Peyer's patch (tissue), 4 donors: ENCODE data around the gene DDB1. TPM values are rescaled to one million over a fixed set of nuclear protein-coding genes. Genes with fewer than 3 reads are reported as not detected.

Experiments used
- DNase-seq, 3 donors: peaks; one replicate each; pipeline ENCODE4 v3.0.0-alpha.2; 2017 to 2019
- H3K27ac ChIP-seq, 4 donors: fragments of 200-600 bp; sonication (generic); one replicate each; pipeline ENCODE4 v1.5.1; 2016 to 2019
- H3K27me3 ChIP-seq, 2 donors: fragments of 200-600 bp; sonication (generic); one replicate each; pipeline ENCODE4 v1.5.1; 2019
- H3K36me3 ChIP-seq, 3 donors: fragments of 200-600 bp; sonication (generic); one replicate each; pipeline ENCODE4 v1.5.1; 2016 to 2019
- H3K4me1 ChIP-seq, 4 donors: fragments of 200-600 bp; sonication (generic); one replicate each; pipeline ENCODE4 v1.5.1; 2016 to 2019
- H3K4me3 ChIP-seq, 4 donors: fragments of 200-600 bp; sonication (generic); 1 replicate in 3 of 4; 2 replicates in 1 of 4; pipeline ENCODE4 v1.5.1; 2016 to 2019; ENCODE audit warnings: mild to moderate bottlenecking in 1 of 4
- H3K9me3 ChIP-seq, 4 donors: fragments of 200-600 bp; sonication (generic); one replicate each; pipeline ENCODE4 v1.5.1; 2016 to 2019; ENCODE audit warnings: mild to moderate bottlenecking in 1 of 4
- CTCF ChIP-seq, 6 experiments: fragments of 450-650 bp in 4 of 6; fragments of 200-600 bp in 2 of 6; sonication (generic) in 1 of 6; IDR thresholded peaks; one replicate each; pipeline ENCODE4 v1.5.1; 2017 to 2019; ENCODE audit warnings: antibody characterized with exemption in 6 of 6, mild to moderate bottlenecking in 3 of 6, moderate library complexity in 1 of 6
- POLR2A ChIP-seq, 2 donors: fragments of 450-650 bp; IDR thresholded peaks; one replicate each; pipeline ENCODE4 v1.5.1; 2017; ENCODE audit warnings: antibody characterized with exemption in 2 of 2, mild to moderate bottlenecking in 2 of 2, moderate library complexity in 2 of 2
- total RNA-seq, 4 donors: library from RNA; depleted of rRNA; stranded (reverse); fragments of >200 nt; gene quantifications; one replicate each; pipeline ENCODE4 v1.1.0, GENCODE V29; 2016

Gene DDB1
- 100 to 1,000 TPM in 3 of 4 donors, 10 to 100 TPM in 1; 76.7 to 168 (median 136) TPM for total RNA-seq

DNA sequence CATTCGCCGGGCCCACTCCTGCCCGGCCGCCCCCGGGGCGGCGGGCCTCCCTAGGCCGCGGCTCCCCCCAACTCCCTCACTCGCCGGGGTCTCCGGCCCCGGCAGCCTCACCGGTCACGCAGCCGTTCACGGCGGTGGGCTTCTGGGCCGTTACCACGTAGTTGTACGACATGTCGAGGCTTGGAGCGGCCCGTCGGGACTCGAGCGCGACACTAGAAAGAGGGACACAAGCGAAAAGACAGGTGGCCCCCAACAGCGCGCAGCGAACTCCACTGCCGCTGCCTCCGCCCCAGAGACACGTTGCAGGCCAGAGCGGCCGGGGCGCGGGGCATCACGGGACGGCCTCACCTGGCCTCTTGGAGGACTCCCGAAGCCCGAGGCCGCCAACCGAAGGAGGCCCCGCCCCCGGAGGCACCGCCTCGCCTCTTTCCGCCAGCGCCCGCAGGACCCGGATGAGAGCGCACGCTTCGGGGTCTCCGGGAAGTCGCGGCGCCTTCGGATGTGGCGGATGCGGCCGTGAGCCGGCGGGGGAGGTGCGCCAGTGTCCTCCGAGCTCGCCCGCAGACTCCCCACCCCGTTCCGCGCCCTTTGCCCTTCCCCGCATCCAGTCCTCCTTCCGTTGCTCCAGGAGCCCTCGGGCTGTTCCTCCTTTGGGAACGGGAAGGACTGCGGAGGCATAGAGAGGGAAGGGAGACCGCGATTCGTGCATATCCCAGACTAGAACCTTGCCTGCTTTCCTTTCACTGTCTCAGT lies at the start of gene DDB1, which contains the start of gene TKFC:
Gene DDB1 (minus strand): TSS at position 309 of the 753 bp plus-strand sequence. CDS start 137 bp downstream, at position 172.
Gene TKFC (plus strand): TSS at position 432 of the 753 bp plus-strand sequence. CDS start 1,501 bp downstream, outside the sequence.
- TF ChIP-seq POLR2A (IDR thresholded peaks at IDR 0.05) (peak; percentile 63 to 88), CTCF (IDR thresholded peaks at IDR 0.05) (peak in 1 of 6 experiments; percentile 23)
- Histone ChIP-seq H3K27ac (peak within 1 kb of the TSS; percentile 88 to 98 (median 94)), H3K36me3 (peaks cover 0 to 31% (median 0%) of the 10 kb centered on the region in 3 donors), H3K4me1 (peaks cover 6 to 31% (median 11%) of the 10 kb centered on the region in 4 donors), H3K27me3 (no peaks in the 10 kb centered on the region), H3K4me3 (peak within 1 kb of the TSS; percentile 79 to 91 (median 84)), H3K9me3 (no peaks in the 10 kb centered on the region)
- DNase-seq = peak; percentile 95 to 98 (median 96)

GRCh38 chr11:61380884-61381283 lies 48.0 kb upstream of the DDB1 start:
- TF ChIP-seq CTCF (IDR thresholded peaks at IDR 0.05) (no peak), POLR2A (IDR thresholded peaks at IDR 0.05) (no peak)
- no peak for DNase-seq
- no peaks in the 10 kb centered on the region for H3K27me3 ChIP-seq
- H3K9me3 ChIP-seq = no peaks in the 10 kb centered on the region
- H3K4me3 ChIP-seq = no peak overlapping the region
- H3K4me1 ChIP-seq = peaks cover 0 to 16% (median 0%) of the 10 kb centered on the region in 4 donors
- no peaks in the 10 kb centered on the region for H3K36me3 ChIP-seq
- H3K27ac ChIP-seq = peak overlapping the region in 3 of 4 donors; percentile 25 to 73 (median 51)

GRCh38 chr11:61378713-61379313 lies 45.9 kb upstream of the DDB1 start:
- DNase-seq = no peak
- peaks cover 0 to 7% (median 0%) of the 10 kb centered on the region in 4 donors for H3K4me1 ChIP-seq
- no peaks in the 10 kb centered on the region for H3K27me3 ChIP-seq
- no peaks in the 10 kb centered on the region for H3K9me3 ChIP-seq
- H3K4me3 ChIP-seq = no peak overlapping the region
- no peaks in the 10 kb centered on the region for H3K36me3 ChIP-seq
- TF ChIP-seq CTCF (IDR thresholded peaks at IDR 0.05) (no peak), POLR2A (IDR thresholded peaks at IDR 0.05) (no peak)
- no peak overlapping the region for H3K27ac ChIP-seq

- Histone ChIP-seq H3K4me3 (no peak overlapping the region), H3K27me3 (no peaks in the 10 kb centered on the region), H3K4me1 (peaks cover 0 to 6% (median 0%) of the 10 kb centered on the region in 4 donors), H3K36me3 (no peaks in the 10 kb centered on the region), H3K9me3 (no peaks in the 10 kb centered on the region), H3K27ac (no peak overlapping the region)
- no peak for DNase-seq
- no peak for TF ChIP-seq POLR2A (IDR thresholded peaks at IDR 0.05)
- no peak for TF ChIP-seq CTCF (IDR thresholded peaks at IDR 0.05)
These were observed 44.7 kb upstream of the DDB1 start for GRCh38 chr11:61377461-61378160.

DNA sequence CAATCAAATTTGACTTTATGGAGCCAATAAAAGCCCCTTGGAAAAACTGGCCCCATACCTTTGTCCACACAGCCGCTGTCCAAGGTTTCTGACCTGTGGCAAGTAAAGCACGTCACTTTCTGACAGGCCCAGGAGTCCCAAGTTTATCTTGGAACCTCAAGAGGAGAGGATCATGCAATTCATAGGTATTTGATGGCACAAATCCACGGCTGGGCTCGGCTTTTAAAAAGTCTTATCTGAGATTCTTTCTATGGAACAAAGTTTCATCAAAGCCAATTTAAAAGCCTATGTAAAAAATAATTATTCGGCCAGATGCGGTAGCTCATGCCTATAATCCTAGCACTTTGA lies 42.8 kb upstream of the DDB1 start:
- no peak overlapping the region for H3K27ac ChIP-seq
- H3K9me3 ChIP-seq = no peaks in the 10 kb centered on the region
- TF ChIP-seq POLR2A (IDR thresholded peaks at IDR 0.05) (no peak), CTCF (IDR thresholded peaks at IDR 0.05) (no peak)
- no peaks in the 10 kb centered on the region for H3K27me3 ChIP-seq
- DNase-seq = no peak
- H3K4me3 ChIP-seq = no peak overlapping the region
- peaks cover 0 to 5% (median 0%) of the 10 kb centered on the region in 3 donors for H3K36me3 ChIP-seq
- no peaks in the 10 kb centered on the region for H3K4me1 ChIP-seq
